MM.1S (cell line): Measurements from ENCODE around the gene VEGFA.

ENCODE experiments used
- CTCF ChIP-seq: fragments of 300-600 bp; sonication (generic); IDR thresholded peaks from 2 replicates; pipeline ENCODE4 v1.5.1; 2016; ENCODE audit warnings: antibody characterized with exemption, low read length, mixed read lengths
- EZH2 ChIP-seq: fragments of 300-600 bp; sonication (generic); optimal IDR thresholded peaks from 2 replicates; pipeline ENCODE3; 2017; ENCODE audit warnings: low read depth, mild to moderate bottlenecking, antibody characterized with exemption, low read length, mixed read lengths
- EZH2phosphoT487 ChIP-seq: fragments of 300-600 bp; sonication (generic); IDR thresholded peaks from 2 replicates; pipeline ENCODE4 v1.6.1; 2018; ENCODE audit warnings: antibody characterized with exemption, low read length

- TF ChIP-seq CTCF (no peak), EZH2 (no peak), EZH2phosphoT487 (no peak)
These were observed 19.4 kb upstream of the VEGFA start for GRCh38 chr6:43750622-43751021.
